ENCODE results near the gene ZNF362.
A peak's percentile ranks its signal among the peaks of the same experiment; 100 is the strongest.

ZNF362 gene

GRCh38 chr1:33272509-33272908, 16.2 kb downstream of the ZNF362 start:
- peaks cover 62% of the 10 kb centered on the region for H3K79me2 ChIP-seq (ENCODE audit: insufficient read depth, low read length)
- H3K4me2 ChIP-seq (ENCODE audit: insufficient read depth, low read length) = no peak overlapping the region
- peaks cover 77% of the 10 kb centered on the region for H3K36me3 ChIP-seq (ENCODE audit: insufficient read depth, low read length)
- no peaks in the 10 kb centered on the region for H3K4me1 ChIP-seq (ENCODE audit: insufficient read depth, low read length)
- DNase-seq (no peak), ATAC-seq (ENCODE audit: insufficient read depth, low read depth) (no peak)
- H3K4me3 ChIP-seq (ENCODE audit: low read depth in 1 of 2, low read length in 2 of 2) = no peak overlapping the region
- TF ChIP-seq CTCF (IDR thresholded peaks at IDR 0.05; ENCODE audit: borderline replicate concordance, extremely low read depth, low read length, poor library complexity, severe bottlenecking) (no peak), EZH2 (IDR thresholded peaks at IDR 0.05; ENCODE audit: borderline replicate concordance, low read depth, low read length, severe bottlenecking) (no peak)
- no peak overlapping the region for H2AFZ ChIP-seq (ENCODE audit: low read depth, low read length)
- no peaks in the 10 kb centered on the region for H3K27me3 ChIP-seq (ENCODE audit: insufficient read depth, low read length, poor library complexity)
- H3K27ac ChIP-seq (ENCODE audit: low read length) = no peak overlapping the region
- H3K9me3 ChIP-seq (ENCODE audit: insufficient read depth, low read length, severe bottlenecking) = no peaks in the 10 kb centered on the region
- no peak overlapping the region for H3K9ac ChIP-seq (ENCODE audit: low read depth, low read length)
- H4K20me1 ChIP-seq (ENCODE audit: insufficient read depth, low read length) = peaks cover 60% of the 10 kb centered on the region

- ATAC-seq (ENCODE audit: insufficient read depth, low read depth) (no peak), DNase-seq (no peak)
- H3K9me3 ChIP-seq (ENCODE audit: insufficient read depth, low read length, severe bottlenecking) = no peaks in the 10 kb centered on the region
- peaks cover 59% of the 10 kb centered on the region for H4K20me1 ChIP-seq (ENCODE audit: insufficient read depth, low read length)
- peaks cover 78% of the 10 kb centered on the region for H3K36me3 ChIP-seq (ENCODE audit: insufficient read depth, low read length)
- H3K4me1 ChIP-seq (ENCODE audit: insufficient read depth, low read length) = no peaks in the 10 kb centered on the region
- peaks cover 60% of the 10 kb centered on the region for H3K79me2 ChIP-seq (ENCODE audit: insufficient read depth, low read length)
- H3K9ac ChIP-seq (ENCODE audit: low read depth, low read length) = no peak overlapping the region
- no peak overlapping the region for H3K4me3 ChIP-seq (ENCODE audit: low read depth in 1 of 2, low read length in 2 of 2)
- H3K27ac ChIP-seq (ENCODE audit: low read length) = no peak overlapping the region
- H2AFZ ChIP-seq (ENCODE audit: low read depth, low read length) = no peak overlapping the region
- no peak overlapping the region for H3K4me2 ChIP-seq (ENCODE audit: insufficient read depth, low read length)
- TF ChIP-seq CTCF (IDR thresholded peaks at IDR 0.05; ENCODE audit: borderline replicate concordance, extremely low read depth, low read length, poor library complexity, severe bottlenecking) (no peak), EZH2 (IDR thresholded peaks at IDR 0.05; ENCODE audit: borderline replicate concordance, low read depth, low read length, severe bottlenecking) (no peak)
- no peaks in the 10 kb centered on the region for H3K27me3 ChIP-seq (ENCODE audit: insufficient read depth, low read length, poor library complexity)
Observed at GRCh38 chr1:33272930-33273329, 16.6 kb downstream of the ZNF362 start.

GRCh38 chr1:33273406-33273805, 17.1 kb downstream of the ZNF362 start:
- Histone ChIP-seq H3K27me3 (ENCODE audit: insufficient read depth, low read length, poor library complexity) (no peaks in the 10 kb centered on the region), H3K27ac (ENCODE audit: low read length) (no peak overlapping the region), H3K4me1 (ENCODE audit: insufficient read depth, low read length) (no peaks in the 10 kb centered on the region), H4K20me1 (ENCODE audit: insufficient read depth, low read length) (peaks cover 55% of the 10 kb centered on the region), H3K4me3 (ENCODE audit: low read depth in 1 of 2, low read length in 2 of 2) (no peak overlapping the region), H2AFZ (ENCODE audit: low read depth, low read length) (no peak overlapping the region), H3K79me2 (ENCODE audit: insufficient read depth, low read length) (peaks cover 55% of the 10 kb centered on the region), H3K9me3 (ENCODE audit: insufficient read depth, low read length, severe bottlenecking) (no peaks in the 10 kb centered on the region), H3K4me2 (ENCODE audit: insufficient read depth, low read length) (no peak overlapping the region), H3K36me3 (ENCODE audit: insufficient read depth, low read length) (peaks cover 77% of the 10 kb centered on the region), H3K9ac (ENCODE audit: low read depth, low read length) (no peak overlapping the region)
- ATAC-seq (ENCODE audit: insufficient read depth, low read depth) (peak; percentile 41; the same call in 1 of the 3 replicates), DNase-seq (no peak)
- TF ChIP-seq EZH2 (IDR thresholded peaks at IDR 0.05; ENCODE audit: borderline replicate concordance, low read depth, low read length, severe bottlenecking) (no peak), CTCF (IDR thresholded peaks at IDR 0.05; ENCODE audit: borderline replicate concordance, extremely low read depth, low read length, poor library complexity, severe bottlenecking) (no peak)

GRCh38 chr1:33273961-33274371, 17.7 kb downstream of the ZNF362 start:
- no peak overlapping the region for H3K27ac ChIP-seq (ENCODE audit: low read length)
- no peak overlapping the region for H3K9ac ChIP-seq (ENCODE audit: low read depth, low read length)
- peaks cover 51% of the 10 kb centered on the region for H4K20me1 ChIP-seq (ENCODE audit: insufficient read depth, low read length)
- DNase-seq (no peak), ATAC-seq (ENCODE audit: insufficient read depth, low read depth) (no peak)
- no peaks in the 10 kb centered on the region for H3K9me3 ChIP-seq (ENCODE audit: insufficient read depth, low read length, severe bottlenecking)
- peaks cover 49% of the 10 kb centered on the region for H3K79me2 ChIP-seq (ENCODE audit: insufficient read depth, low read length)
- no peak overlapping the region for H3K4me2 ChIP-seq (ENCODE audit: insufficient read depth, low read length)
- no peak overlapping the region for H2AFZ ChIP-seq (ENCODE audit: low read depth, low read length)
- no peaks in the 10 kb centered on the region for H3K4me1 ChIP-seq (ENCODE audit: insufficient read depth, low read length)
- H3K27me3 ChIP-seq (ENCODE audit: insufficient read depth, low read length, poor library complexity) = no peaks in the 10 kb centered on the region
- H3K36me3 ChIP-seq (ENCODE audit: insufficient read depth, low read length) = peaks cover 75% of the 10 kb centered on the region
- TF ChIP-seq EZH2 (IDR thresholded peaks at IDR 0.05; ENCODE audit: borderline replicate concordance, low read depth, low read length, severe bottlenecking) (no peak), CTCF (IDR thresholded peaks at IDR 0.05; ENCODE audit: borderline replicate concordance, extremely low read depth, low read length, poor library complexity, severe bottlenecking) (no peak)
- H3K4me3 ChIP-seq (ENCODE audit: low read depth in 1 of 2, low read length in 2 of 2) = no peak overlapping the region

All from DND-41 (cell line).